Measurements from ENCODE around the gene WDFY2. TPM values are rescaled to one million over a fixed set of nuclear protein-coding genes. Genes with fewer than 3 reads are reported as not detected.
A peak's percentile ranks its signal among the peaks of the same experiment; 100 is the strongest.

WDFY2 gene
- total RNA-seq, 6 experiments from 2014 or later: 11.4 to 15.7 (median 13.4) TPM

DNA sequence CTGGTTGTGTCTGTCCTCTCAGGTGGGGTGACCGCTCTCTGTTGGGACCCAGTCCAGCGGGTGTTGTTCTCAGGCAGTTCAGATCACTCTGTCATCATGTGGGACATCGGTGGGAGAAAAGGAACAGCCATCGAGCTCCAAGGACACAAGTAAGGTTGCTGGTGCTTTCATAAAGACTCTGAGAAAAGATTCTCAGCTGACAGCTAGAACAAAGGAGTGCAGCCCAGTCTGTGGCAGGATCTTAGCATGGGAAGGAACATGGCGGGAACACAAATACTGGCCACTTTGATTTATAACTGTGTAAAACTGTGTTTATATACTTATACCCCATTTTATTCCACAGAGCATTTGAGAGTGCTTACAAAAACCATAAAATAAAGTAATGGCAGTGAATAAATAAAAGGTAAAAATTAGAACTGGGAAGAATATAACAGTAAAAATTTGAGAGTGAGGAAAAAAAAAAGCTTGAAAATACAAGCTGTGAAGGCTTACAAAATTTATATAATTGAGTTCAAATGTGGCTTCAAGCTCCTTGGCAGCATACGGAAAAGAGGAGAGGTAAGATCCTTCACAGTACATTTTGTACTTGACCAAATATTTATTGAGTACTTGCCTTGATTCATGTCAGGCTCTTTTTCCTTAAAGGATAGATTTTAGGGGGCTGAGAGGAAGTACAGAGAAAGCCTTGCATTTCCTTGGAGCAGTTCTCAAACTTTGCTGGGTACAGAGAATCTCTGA, 154.9 kb downstream of the WDFY2 start:
- Mint-ChIP-seq H3K36me3 (ENCODE audit: low read depth) (peaks cover 46% of the 10 kb centered on the region), H3K4me1 (ENCODE audit: low read depth) (peaks cover 49% of the 10 kb centered on the region), H3K27me3 (ENCODE audit: insufficient read depth) (no peaks in the 10 kb centered on the region), H3K4me3 (no peak overlapping the region), H3K9me3 (no peaks in the 10 kb centered on the region), H3K27ac (peak overlapping the region; percentile 76)
- DNase-seq: no peak
- TF ChIP-seq, protein P1, sequence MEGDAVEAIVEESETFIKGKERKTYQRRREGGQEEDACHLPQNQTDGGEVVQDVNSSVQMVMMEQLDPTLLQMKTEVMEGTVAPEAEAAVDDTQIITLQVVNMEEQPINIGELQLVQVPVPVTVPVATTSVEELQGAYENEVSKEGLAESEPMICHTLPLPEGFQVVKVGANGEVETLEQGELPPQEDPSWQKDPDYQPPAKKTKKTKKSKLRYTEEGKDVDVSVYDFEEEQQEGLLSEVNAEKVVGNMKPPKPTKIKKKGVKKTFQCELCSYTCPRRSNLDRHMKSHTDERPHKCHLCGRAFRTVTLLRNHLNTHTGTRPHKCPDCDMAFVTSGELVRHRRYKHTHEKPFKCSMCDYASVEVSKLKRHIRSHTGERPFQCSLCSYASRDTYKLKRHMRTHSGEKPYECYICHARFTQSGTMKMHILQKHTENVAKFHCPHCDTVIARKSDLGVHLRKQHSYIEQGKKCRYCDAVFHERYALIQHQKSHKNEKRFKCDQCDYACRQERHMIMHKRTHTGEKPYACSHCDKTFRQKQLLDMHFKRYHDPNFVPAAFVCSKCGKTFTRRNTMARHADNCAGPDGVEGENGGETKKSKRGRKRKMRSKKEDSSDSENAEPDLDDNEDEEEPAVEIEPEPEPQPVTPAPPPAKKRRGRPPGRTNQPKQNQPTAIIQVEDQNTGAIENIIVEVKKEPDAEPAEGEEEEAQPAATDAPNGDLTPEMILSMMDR (IDR thresholded peaks at IDR 0.05): no peak

DNA sequence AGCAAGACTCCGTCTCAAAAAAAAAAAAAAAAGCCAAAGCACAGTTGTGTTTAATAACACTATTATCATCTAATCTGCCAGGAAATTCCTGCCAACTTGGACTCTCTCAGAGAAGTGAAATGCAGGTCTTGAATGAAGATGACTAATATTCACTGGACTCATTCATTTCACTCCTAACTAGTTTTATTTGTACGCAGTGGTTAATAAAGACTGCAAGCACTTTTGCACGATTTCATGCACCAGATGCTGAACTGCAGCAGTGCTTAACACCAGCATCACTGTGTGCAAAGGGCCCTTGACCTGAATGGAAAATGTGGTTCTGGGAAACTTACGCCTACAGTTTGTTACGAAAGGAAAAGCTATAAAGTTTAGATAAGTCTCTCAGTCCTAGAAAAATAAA, 156.4 kb downstream of the WDFY2 start:
- Mint-ChIP-seq H3K4me1 (ENCODE audit: low read depth) (peaks cover 34% of the 10 kb centered on the region), H3K27ac (peak overlapping the region; percentile 76), H3K4me3 (no peak overlapping the region), H3K27me3 (ENCODE audit: insufficient read depth) (no peaks in the 10 kb centered on the region), H3K9me3 (no peaks in the 10 kb centered on the region), H3K36me3 (ENCODE audit: low read depth) (peaks cover 52% of the 10 kb centered on the region)
- peak; percentile 73 for DNase-seq
- TF ChIP-seq, protein P1 (IDR thresholded peaks at IDR 0.05): no peak

- no peaks in the 10 kb centered on the region for H3K27me3 Mint-ChIP-seq (ENCODE audit: insufficient read depth)
- H3K4me3 Mint-ChIP-seq: no peak overlapping the region
- no peak overlapping the region for H3K27ac Mint-ChIP-seq
- peaks cover 56% of the 10 kb centered on the region for H3K36me3 Mint-ChIP-seq (ENCODE audit: low read depth)
- DNase-seq: no peak
- no peaks in the 10 kb centered on the region; the same call in 1 of the 2 replicates for H3K9me3 Mint-ChIP-seq
- TF ChIP-seq, protein P1 (IDR thresholded peaks at IDR 0.05): no peak
- peaks cover 29% of the 10 kb centered on the region for H3K4me1 Mint-ChIP-seq (ENCODE audit: low read depth)
Observed at GRCh38 chr13:51742031-51742430, 157.8 kb downstream of the WDFY2 start.

DNA sequence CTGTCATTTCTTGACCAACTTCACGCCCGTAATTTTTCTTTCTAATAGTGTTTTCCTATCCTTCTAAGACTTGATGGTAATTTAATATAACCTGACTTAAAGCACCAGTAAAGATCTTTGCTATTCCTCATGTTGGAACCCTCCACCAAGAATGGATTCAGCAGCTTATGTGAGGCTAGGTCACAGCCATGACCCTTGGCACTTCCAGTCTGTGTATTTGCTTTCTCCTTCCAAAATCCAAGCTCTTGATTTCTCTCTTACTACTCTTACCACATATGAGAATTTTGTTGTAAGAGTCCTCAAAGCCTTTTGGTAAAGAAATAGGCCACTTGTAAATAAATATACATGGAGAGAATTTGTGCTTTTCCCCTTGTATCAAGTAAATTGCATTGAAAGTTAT, 158.3 kb downstream of the WDFY2 start:
- no peaks in the 10 kb centered on the region for H3K27me3 Mint-ChIP-seq (ENCODE audit: insufficient read depth)
- TF ChIP-seq, protein P1 (IDR thresholded peaks at IDR 0.05): no peak
- no peak for DNase-seq
- H3K9me3 Mint-ChIP-seq: peaks cover 6% of the 10 kb centered on the region
- peaks cover 29% of the 10 kb centered on the region for H3K4me1 Mint-ChIP-seq (ENCODE audit: low read depth)
- H3K4me3 Mint-ChIP-seq: no peak overlapping the region
- no peak overlapping the region for H3K27ac Mint-ChIP-seq
- H3K36me3 Mint-ChIP-seq (ENCODE audit: low read depth): peaks cover 62% of the 10 kb centered on the region

- Mint-ChIP-seq H3K27ac (no peak overlapping the region), H3K36me3 (ENCODE audit: low read depth) (peaks cover 62% of the 10 kb centered on the region), H3K4me1 (ENCODE audit: low read depth) (peaks cover 19% of the 10 kb centered on the region), H3K27me3 (ENCODE audit: insufficient read depth) (no peaks in the 10 kb centered on the region), H3K9me3 (peaks cover 19% of the 10 kb centered on the region), H3K4me3 (no peak overlapping the region)
- DNase-seq: no peak
- TF ChIP-seq, protein P1 (IDR thresholded peaks at IDR 0.05): no peak
Observed at GRCh38 chr13:51745243-51745642, 161.0 kb downstream of the WDFY2 start.
